Measurements from ENCODE around the gene CYFIP2.

CYFIP2 gene

DNA sequence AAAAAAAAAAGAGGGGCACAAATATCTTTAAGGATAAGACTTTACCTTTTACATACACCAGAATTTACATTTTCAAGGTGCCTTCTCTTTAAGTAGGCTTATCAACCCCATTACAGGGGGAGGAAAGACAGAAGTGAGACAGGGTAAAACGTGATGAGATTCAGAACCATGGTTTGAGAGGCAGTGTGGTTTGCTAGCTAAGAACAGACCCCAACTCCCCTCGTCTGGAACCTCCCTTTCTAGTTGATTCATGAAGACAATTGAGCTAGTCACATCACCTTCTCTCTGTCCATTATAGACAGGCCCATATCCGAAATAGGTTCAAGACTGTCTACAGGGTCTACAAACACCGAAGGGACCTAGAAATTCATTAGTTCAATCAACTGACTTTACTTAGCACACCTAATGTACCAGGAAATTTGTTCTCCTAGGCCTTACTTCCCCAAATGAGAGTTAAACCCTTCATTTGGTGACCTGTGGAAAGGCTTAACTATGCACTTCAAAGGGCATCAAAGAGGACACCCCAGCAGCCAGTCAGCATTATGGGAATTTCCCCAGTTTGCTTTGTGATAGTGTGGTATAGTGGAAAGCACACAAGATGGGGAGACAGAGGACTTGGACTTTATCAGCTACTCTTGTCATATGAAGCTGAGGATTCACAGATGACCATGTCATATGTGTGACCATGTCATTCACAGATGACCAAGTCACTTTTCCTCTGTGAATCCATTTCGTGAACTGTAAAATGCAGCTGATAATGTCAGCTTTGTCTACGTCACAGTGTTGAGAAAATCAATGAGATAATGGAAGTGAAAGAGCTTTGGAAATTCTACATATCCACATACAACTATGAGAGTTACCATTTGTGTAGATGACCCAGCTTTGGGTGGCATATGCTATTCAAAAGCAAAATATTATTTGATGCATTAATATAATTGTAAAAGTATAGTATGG is 40.2 kb upstream of the CYFIP2 start:
- no CpG with 5 or more reads among the region's 6 CpGs for WGBS, 2 donors (ENCODE audit: extremely low coverage in 2 of 2, insufficient read length in 2 of 2, insufficient replicate concordance in 1 of 2)
- Histone ChIP-seq H4K91ac (ENCODE audit: low read depth, low read length, poor library complexity) (no peak overlapping the region), H3K4me3 (ENCODE audit: low read length in 2 of 2) (no peak overlapping the region), H3K4me2 (ENCODE audit: insufficient read depth, low read length, poor library complexity, severe bottlenecking) (no peak overlapping the region), H3K14ac (ENCODE audit: low read length) (no peak overlapping the region), H3K27me3 (ENCODE audit: control insufficient read depth in 3 of 3, insufficient read depth in 3 of 3, low read depth in 1 of 3, low read length in 3 of 3) (no peaks in the 10 kb centered on the region), H3K4ac (ENCODE audit: low read length) (no peak overlapping the region), H3K79me1 (ENCODE audit: low read depth, low read length) (no peaks in the 10 kb centered on the region), H3K9ac (ENCODE audit: low read depth, low read length, poor library complexity) (no peak overlapping the region), H4K8ac (ENCODE audit: low read depth, low read length) (no peak overlapping the region), H3K23ac (ENCODE audit: low read depth, low read length, poor library complexity) (no peak overlapping the region), H2BK15ac (ENCODE audit: low read length) (no peak overlapping the region), H3K9me3 (replicated peaks in 1 of 2; ENCODE audit: control insufficient read depth in 2 of 2, insufficient read depth in 1 of 2, low read depth in 1 of 2, low read length in 2 of 2) (no peaks in the 10 kb centered on the region), H3K4me1 (ENCODE audit: control insufficient read depth in 2 of 2, insufficient read depth in 1 of 2, low read depth in 1 of 2, low read length in 2 of 2) (peaks cover 0 to 4% of the 10 kb centered on the region in 2 donors), H2AFZ (ENCODE audit: low read length) (no peak overlapping the region), H3K18ac (ENCODE audit: low read length) (no peak overlapping the region), H3K27ac (replicated peaks; ENCODE audit: low read length) (no peak overlapping the region), H2BK120ac (ENCODE audit: low read depth, low read length) (no peak overlapping the region), H2AK5ac (ENCODE audit: low read depth, low read length) (no peak overlapping the region), H2BK5ac (ENCODE audit: low read length) (no peak overlapping the region), H3K36me3 (replicated peaks in 1 of 2; ENCODE audit: control insufficient read depth in 2 of 2, insufficient read depth in 2 of 2, low read length in 2 of 2) (no peaks in the 10 kb centered on the region), H2BK12ac (ENCODE audit: low read length) (no peak overlapping the region)
- no peak for DNase-seq (ENCODE audit: low spot score)

- H3K18ac ChIP-seq (ENCODE audit: low read length): no peak overlapping the region
- no peak overlapping the region for H2AFZ ChIP-seq (ENCODE audit: low read length)
- H4K8ac ChIP-seq (ENCODE audit: low read depth, low read length): no peak overlapping the region
- H2BK12ac ChIP-seq (ENCODE audit: low read length): no peak overlapping the region
- H3K4me3 ChIP-seq (ENCODE audit: low read length in 2 of 2): no peak overlapping the region
- no peak overlapping the region for H2BK120ac ChIP-seq (ENCODE audit: low read depth, low read length)
- no peak overlapping the region for H3K9ac ChIP-seq (ENCODE audit: low read depth, low read length, poor library complexity)
- H3K4me1 ChIP-seq (ENCODE audit: control insufficient read depth in 2 of 2, insufficient read depth in 1 of 2, low read depth in 1 of 2, low read length in 2 of 2): no peaks in the 10 kb centered on the region
- H3K4ac ChIP-seq (ENCODE audit: low read length): no peak overlapping the region
- H3K36me3 ChIP-seq (replicated peaks in 1 of 2; ENCODE audit: control insufficient read depth in 2 of 2, insufficient read depth in 2 of 2, low read length in 2 of 2): no peaks in the 10 kb centered on the region
- H3K23ac ChIP-seq (ENCODE audit: low read depth, low read length, poor library complexity): no peak overlapping the region
- no peak overlapping the region for H3K4me2 ChIP-seq (ENCODE audit: insufficient read depth, low read length, poor library complexity, severe bottlenecking)
- H3K14ac ChIP-seq (ENCODE audit: low read length): no peak overlapping the region
- H3K9me3 ChIP-seq (replicated peaks in 1 of 2; ENCODE audit: control insufficient read depth in 2 of 2, insufficient read depth in 1 of 2, low read depth in 1 of 2, low read length in 2 of 2): no peaks in the 10 kb centered on the region
- H2BK15ac ChIP-seq (ENCODE audit: low read length): no peak overlapping the region
- H4K91ac ChIP-seq (ENCODE audit: low read depth, low read length, poor library complexity): no peak overlapping the region
- H3K27me3 ChIP-seq (ENCODE audit: control insufficient read depth in 3 of 3, insufficient read depth in 3 of 3, low read depth in 1 of 3, low read length in 3 of 3): no peaks in the 10 kb centered on the region
- no peak for DNase-seq (ENCODE audit: low spot score)
- H3K79me1 ChIP-seq (ENCODE audit: low read depth, low read length): no peaks in the 10 kb centered on the region
- H3K27ac ChIP-seq (replicated peaks; ENCODE audit: low read length): no peak overlapping the region
- no peak overlapping the region for H2BK5ac ChIP-seq (ENCODE audit: low read length)
- H2AK5ac ChIP-seq (ENCODE audit: low read depth, low read length): no peak overlapping the region
Observed at GRCh38 chr5:157230610-157231009, 35.3 kb upstream of the CYFIP2 start.

GRCh38 chr5:157232706-157233105 is 33.2 kb upstream of the CYFIP2 start:
- no peak overlapping the region for H2BK15ac ChIP-seq (ENCODE audit: low read length)
- H2BK120ac ChIP-seq (ENCODE audit: low read depth, low read length): no peak overlapping the region
- H3K4ac ChIP-seq (ENCODE audit: low read length): no peak overlapping the region
- no peak overlapping the region for H3K18ac ChIP-seq (ENCODE audit: low read length)
- H3K27ac ChIP-seq (replicated peaks; ENCODE audit: low read length): no peak overlapping the region
- no peak overlapping the region for H3K14ac ChIP-seq (ENCODE audit: low read length)
- no peak overlapping the region for H3K9ac ChIP-seq (ENCODE audit: low read depth, low read length, poor library complexity)
- H3K79me1 ChIP-seq (ENCODE audit: low read depth, low read length): no peaks in the 10 kb centered on the region
- no peak overlapping the region for H2BK5ac ChIP-seq (ENCODE audit: low read length)
- WGBS, 2 donors (ENCODE audit: extremely low coverage in 2 of 2, insufficient read length in 2 of 2, insufficient replicate concordance in 1 of 2): no CpG with 5 or more reads among the region's 6 CpGs
- no peak overlapping the region for H2AK5ac ChIP-seq (ENCODE audit: low read depth, low read length)
- no peak for DNase-seq (ENCODE audit: low spot score)
- no peak overlapping the region for H2BK12ac ChIP-seq (ENCODE audit: low read length)
- no peak overlapping the region for H3K23ac ChIP-seq (ENCODE audit: low read depth, low read length, poor library complexity)
- H3K4me2 ChIP-seq (ENCODE audit: insufficient read depth, low read length, poor library complexity, severe bottlenecking): no peak overlapping the region
- H3K27me3 ChIP-seq (ENCODE audit: control insufficient read depth in 3 of 3, insufficient read depth in 3 of 3, low read depth in 1 of 3, low read length in 3 of 3): no peaks in the 10 kb centered on the region
- H3K4me3 ChIP-seq (ENCODE audit: low read length in 2 of 2): no peak overlapping the region
- no peaks in the 10 kb centered on the region for H3K9me3 ChIP-seq (replicated peaks in 1 of 2; ENCODE audit: control insufficient read depth in 2 of 2, insufficient read depth in 1 of 2, low read depth in 1 of 2, low read length in 2 of 2)
- H2AFZ ChIP-seq (ENCODE audit: low read length): no peak overlapping the region
- no peak overlapping the region for H4K8ac ChIP-seq (ENCODE audit: low read depth, low read length)
- H3K36me3 ChIP-seq (replicated peaks in 1 of 2; ENCODE audit: control insufficient read depth in 2 of 2, insufficient read depth in 2 of 2, low read length in 2 of 2): no peaks in the 10 kb centered on the region
- no peak overlapping the region for H4K91ac ChIP-seq (ENCODE audit: low read depth, low read length, poor library complexity)
- H3K4me1 ChIP-seq (ENCODE audit: control insufficient read depth in 2 of 2, insufficient read depth in 1 of 2, low read depth in 1 of 2, low read length in 2 of 2): no peaks in the 10 kb centered on the region

DNA sequence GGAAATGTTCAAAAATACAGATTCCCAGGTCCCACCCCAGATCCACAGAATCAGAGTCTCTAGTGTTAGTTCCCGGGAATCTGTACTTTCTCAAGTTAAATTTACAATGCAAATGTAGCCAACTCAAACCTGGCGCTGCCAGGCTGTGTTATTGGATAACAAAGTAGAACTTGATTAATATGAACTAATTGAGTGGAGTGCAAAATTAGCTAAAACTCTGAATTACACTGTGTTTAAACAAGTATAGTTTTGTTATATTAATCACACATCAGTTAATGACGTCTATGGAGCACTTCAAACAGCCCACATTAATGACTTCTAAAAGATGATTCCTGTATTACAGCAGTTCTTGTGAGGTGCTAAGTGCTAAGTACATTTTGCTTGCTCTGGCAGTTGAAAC is 32.4 kb upstream of the CYFIP2 start:
- H3K4me1 ChIP-seq (ENCODE audit: control insufficient read depth in 2 of 2, insufficient read depth in 1 of 2, low read depth in 1 of 2, low read length in 2 of 2): no peaks in the 10 kb centered on the region
- no peak overlapping the region for H2BK15ac ChIP-seq (ENCODE audit: low read length)
- no peak overlapping the region for H3K23ac ChIP-seq (ENCODE audit: low read depth, low read length, poor library complexity)
- no peak overlapping the region for H3K9ac ChIP-seq (ENCODE audit: low read depth, low read length, poor library complexity)
- H3K36me3 ChIP-seq (replicated peaks in 1 of 2; ENCODE audit: control insufficient read depth in 2 of 2, insufficient read depth in 2 of 2, low read length in 2 of 2): no peaks in the 10 kb centered on the region
- H3K27me3 ChIP-seq (ENCODE audit: control insufficient read depth in 3 of 3, insufficient read depth in 3 of 3, low read depth in 1 of 3, low read length in 3 of 3): no peaks in the 10 kb centered on the region
- H4K91ac ChIP-seq (ENCODE audit: low read depth, low read length, poor library complexity): no peak overlapping the region
- no peak overlapping the region for H2BK120ac ChIP-seq (ENCODE audit: low read depth, low read length)
- no peak overlapping the region for H3K4ac ChIP-seq (ENCODE audit: low read length)
- H3K27ac ChIP-seq (replicated peaks; ENCODE audit: low read length): no peak overlapping the region
- no peak overlapping the region for H3K14ac ChIP-seq (ENCODE audit: low read length)
- no peaks in the 10 kb centered on the region for H3K9me3 ChIP-seq (replicated peaks in 1 of 2; ENCODE audit: control insufficient read depth in 2 of 2, insufficient read depth in 1 of 2, low read depth in 1 of 2, low read length in 2 of 2)
- no CpG with 5 or more reads among the region's 3 CpGs for WGBS, 2 donors (ENCODE audit: extremely low coverage in 2 of 2, insufficient read length in 2 of 2, insufficient replicate concordance in 1 of 2)
- H3K79me1 ChIP-seq (ENCODE audit: low read depth, low read length): no peaks in the 10 kb centered on the region
- no peak for DNase-seq (ENCODE audit: low spot score)
- no peak overlapping the region for H3K18ac ChIP-seq (ENCODE audit: low read length)
- H3K4me2 ChIP-seq (ENCODE audit: insufficient read depth, low read length, poor library complexity, severe bottlenecking): no peak overlapping the region
- no peak overlapping the region for H4K8ac ChIP-seq (ENCODE audit: low read depth, low read length)
- no peak overlapping the region for H2BK5ac ChIP-seq (ENCODE audit: low read length)
- no peak overlapping the region for H2BK12ac ChIP-seq (ENCODE audit: low read length)
- no peak overlapping the region for H3K4me3 ChIP-seq (ENCODE audit: low read length in 2 of 2)
- H2AFZ ChIP-seq (ENCODE audit: low read length): no peak overlapping the region
- H2AK5ac ChIP-seq (ENCODE audit: low read depth, low read length): no peak overlapping the region

All from neuronal stem cell (in vitro differentiated cells).